HL-60 (cell line): Measurements from ENCODE around the gene DAB2IP.

Experiments
- GABPA ChIP-seq: IDR thresholded peaks from 2 replicates; pipeline ENCODE4 v1.6.1; 2012; ENCODE audit warnings: low read depth
- POLR2AphosphoS5 ChIP-seq: IDR thresholded peaks from 2 replicates; pipeline ENCODE4 v1.6.1; 2012; ENCODE audit warnings: low read depth
- SPI1 ChIP-seq: IDR thresholded peaks from 2 replicates; pipeline ENCODE4 v1.6.1; 2012; ENCODE audit warnings: low read depth, mild to moderate bottlenecking, borderline replicate concordance
- TF ChIP-seq, protein P1 (sequence below): IDR thresholded peaks from one replicate; pipeline ENCODE4 v1.5.1; 2011; ENCODE audit warnings: low read length, control low read depth, inconsistent platforms; ENCODE audit not compliant: insufficient read depth

DNA sequence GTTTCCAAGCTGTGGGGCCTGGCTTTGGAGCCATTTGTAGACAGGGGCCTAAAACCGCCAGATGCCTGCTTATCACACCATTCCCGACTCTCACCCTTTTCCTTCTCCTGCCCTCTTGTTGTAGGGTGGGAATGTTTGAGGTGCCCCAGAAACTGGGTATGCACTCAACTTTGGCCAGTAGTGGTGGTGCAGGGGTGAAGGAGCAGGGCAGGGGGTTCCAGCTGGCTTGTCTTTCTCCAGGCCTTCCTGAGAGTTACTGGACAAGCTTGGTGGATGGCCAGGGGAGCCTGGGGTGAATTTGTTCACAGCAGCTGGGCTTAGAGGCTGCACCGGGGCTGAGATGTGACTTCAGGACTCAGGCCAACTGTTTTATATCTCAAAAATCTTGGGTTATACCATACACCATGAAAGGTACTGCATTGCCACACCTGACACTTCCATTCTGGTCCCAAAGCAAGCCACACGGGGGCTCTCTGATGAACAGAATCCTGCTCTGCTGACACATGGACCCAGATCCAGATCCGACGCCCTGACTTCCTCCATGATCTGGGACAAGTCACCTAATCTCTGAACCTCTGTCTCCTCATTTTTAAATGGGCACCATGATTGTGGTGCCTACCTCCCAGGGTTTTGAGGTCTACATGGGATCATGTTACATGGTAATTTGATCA, 62.1 kb downstream of the DAB2IP start:
- TF ChIP-seq GABPA (no peak), POLR2AphosphoS5 (no peak), SPI1 (no peak)
- TF ChIP-seq, protein P1, sequence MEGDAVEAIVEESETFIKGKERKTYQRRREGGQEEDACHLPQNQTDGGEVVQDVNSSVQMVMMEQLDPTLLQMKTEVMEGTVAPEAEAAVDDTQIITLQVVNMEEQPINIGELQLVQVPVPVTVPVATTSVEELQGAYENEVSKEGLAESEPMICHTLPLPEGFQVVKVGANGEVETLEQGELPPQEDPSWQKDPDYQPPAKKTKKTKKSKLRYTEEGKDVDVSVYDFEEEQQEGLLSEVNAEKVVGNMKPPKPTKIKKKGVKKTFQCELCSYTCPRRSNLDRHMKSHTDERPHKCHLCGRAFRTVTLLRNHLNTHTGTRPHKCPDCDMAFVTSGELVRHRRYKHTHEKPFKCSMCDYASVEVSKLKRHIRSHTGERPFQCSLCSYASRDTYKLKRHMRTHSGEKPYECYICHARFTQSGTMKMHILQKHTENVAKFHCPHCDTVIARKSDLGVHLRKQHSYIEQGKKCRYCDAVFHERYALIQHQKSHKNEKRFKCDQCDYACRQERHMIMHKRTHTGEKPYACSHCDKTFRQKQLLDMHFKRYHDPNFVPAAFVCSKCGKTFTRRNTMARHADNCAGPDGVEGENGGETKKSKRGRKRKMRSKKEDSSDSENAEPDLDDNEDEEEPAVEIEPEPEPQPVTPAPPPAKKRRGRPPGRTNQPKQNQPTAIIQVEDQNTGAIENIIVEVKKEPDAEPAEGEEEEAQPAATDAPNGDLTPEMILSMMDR: no peak
